ENCODE data around the gene HEYL.
"Not testable (repeated sequence)": the region's sequence is repeated elsewhere in the genome, so short reads cannot be mapped to it uniquely, and the experiment has no call there.

HEYL gene

DNA sequence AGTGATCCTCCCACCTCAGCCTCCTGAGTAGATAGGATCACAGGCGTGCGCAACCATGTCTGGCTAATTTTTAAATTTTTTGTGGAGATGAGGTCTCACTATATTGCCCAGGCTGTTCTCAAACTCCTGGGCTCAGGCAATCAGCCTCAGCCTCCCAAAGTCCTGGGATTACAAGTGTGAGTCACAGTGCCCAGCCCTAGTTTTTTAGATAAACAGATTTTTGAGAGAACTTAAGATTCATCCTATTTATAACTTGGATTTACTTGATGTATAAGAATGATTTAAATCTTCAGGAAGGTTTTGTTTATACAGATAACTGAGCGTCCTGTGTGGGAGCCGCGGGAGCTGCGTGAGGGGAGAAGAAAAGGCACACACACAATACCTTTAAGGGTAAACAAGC is 26.2 kb downstream of the HEYL start:
- TF ChIP-seq, protein P1, sequence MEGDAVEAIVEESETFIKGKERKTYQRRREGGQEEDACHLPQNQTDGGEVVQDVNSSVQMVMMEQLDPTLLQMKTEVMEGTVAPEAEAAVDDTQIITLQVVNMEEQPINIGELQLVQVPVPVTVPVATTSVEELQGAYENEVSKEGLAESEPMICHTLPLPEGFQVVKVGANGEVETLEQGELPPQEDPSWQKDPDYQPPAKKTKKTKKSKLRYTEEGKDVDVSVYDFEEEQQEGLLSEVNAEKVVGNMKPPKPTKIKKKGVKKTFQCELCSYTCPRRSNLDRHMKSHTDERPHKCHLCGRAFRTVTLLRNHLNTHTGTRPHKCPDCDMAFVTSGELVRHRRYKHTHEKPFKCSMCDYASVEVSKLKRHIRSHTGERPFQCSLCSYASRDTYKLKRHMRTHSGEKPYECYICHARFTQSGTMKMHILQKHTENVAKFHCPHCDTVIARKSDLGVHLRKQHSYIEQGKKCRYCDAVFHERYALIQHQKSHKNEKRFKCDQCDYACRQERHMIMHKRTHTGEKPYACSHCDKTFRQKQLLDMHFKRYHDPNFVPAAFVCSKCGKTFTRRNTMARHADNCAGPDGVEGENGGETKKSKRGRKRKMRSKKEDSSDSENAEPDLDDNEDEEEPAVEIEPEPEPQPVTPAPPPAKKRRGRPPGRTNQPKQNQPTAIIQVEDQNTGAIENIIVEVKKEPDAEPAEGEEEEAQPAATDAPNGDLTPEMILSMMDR (IDR thresholded peaks at IDR 0.05; ENCODE audit: low read depth, low read length) = no peak
- no peak for DNase-seq
- Histone ChIP-seq H3K27me3 (ENCODE audit: insufficient read depth, low read depth, severe bottlenecking) (no peaks in the 10 kb centered on the region), H3K4me3 (ENCODE audit: low read depth, low read length) (no peak overlapping the region), H3K9me3 (ENCODE audit: severe bottlenecking) (no peaks in the 10 kb centered on the region), H3K27ac (no peak overlapping the region), H3K36me3 (no peaks in the 10 kb centered on the region)

DNA sequence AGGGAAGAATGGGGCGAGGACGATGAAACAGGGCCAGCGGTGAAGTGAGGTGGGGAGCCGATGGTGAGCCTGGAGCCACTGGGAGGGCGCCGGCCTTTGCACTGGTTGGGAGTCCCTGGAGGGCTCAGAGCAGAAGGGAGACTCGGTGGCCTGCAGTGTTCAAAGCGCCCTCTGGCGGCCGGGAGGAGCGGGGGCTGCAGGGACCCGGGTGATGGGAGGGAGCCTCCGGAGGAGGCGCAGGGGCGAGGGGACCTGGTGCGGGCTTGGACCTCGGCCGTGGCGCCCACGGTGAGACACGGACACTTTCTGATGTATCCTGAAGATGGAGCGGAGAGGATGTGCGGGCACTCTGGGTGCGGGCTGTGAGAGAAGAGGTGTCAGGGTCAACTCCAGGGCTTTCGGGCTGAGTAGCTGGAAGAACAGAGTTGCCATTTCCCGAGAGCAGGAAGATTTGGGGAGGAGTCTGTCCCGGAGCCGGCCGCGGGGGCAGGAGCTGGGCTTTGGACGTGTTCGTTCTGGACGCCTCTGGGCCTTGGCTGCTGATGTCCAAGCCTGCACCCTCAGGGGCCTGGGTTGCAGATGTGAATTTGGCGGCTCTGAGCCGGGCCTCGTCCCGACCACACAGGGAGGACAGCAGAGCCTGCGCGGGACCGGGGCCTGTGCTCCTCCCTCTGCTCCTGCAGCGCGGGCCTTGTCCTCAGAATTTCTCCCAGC is 29.7 kb downstream of the HEYL start:
- Histone ChIP-seq H3K27ac (no peak overlapping the region), H3K36me3 (no peaks in the 10 kb centered on the region), H3K9me3 (ENCODE audit: severe bottlenecking) (no peaks in the 10 kb centered on the region), H3K27me3 (ENCODE audit: insufficient read depth, low read depth, severe bottlenecking) (no peaks in the 10 kb centered on the region), H3K4me3 (ENCODE audit: low read depth, low read length) (no peak overlapping the region)
- DNase-seq = peak; percentile 80
- TF ChIP-seq, protein P1 (IDR thresholded peaks at IDR 0.05; ENCODE audit: low read depth, low read length) = peak; percentile 89

DNA sequence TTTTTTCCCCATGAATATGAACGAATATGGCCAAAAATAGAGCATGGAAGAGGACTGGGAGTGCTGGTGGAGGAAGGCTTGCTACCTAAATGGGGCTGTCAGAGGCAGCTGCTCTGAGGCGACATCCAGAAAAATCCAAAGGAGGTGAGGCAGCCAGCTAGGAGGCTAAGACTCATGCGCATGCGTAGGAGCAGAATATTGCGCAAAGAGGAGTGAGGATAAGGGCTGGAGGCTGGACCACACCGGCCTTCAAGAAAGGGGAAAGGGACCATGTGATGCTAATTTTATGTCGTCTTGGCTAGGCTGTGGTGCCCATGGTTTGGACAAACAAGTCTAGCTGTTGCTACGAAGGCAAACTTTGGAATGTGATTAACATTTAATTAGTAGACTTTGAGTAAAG is 30.5 kb downstream of the HEYL start:
- no peaks in the 10 kb centered on the region for H3K9me3 ChIP-seq (ENCODE audit: severe bottlenecking)
- no peaks in the 10 kb centered on the region for H3K27me3 ChIP-seq (ENCODE audit: insufficient read depth, low read depth, severe bottlenecking)
- no peaks in the 10 kb centered on the region for H3K36me3 ChIP-seq
- no peak overlapping the region for H3K4me3 ChIP-seq (ENCODE audit: low read depth, low read length)
- TF ChIP-seq, protein P1 (IDR thresholded peaks at IDR 0.05; ENCODE audit: low read depth, low read length) = no peak
- no peak for DNase-seq
- no peak overlapping the region for H3K27ac ChIP-seq

DNA sequence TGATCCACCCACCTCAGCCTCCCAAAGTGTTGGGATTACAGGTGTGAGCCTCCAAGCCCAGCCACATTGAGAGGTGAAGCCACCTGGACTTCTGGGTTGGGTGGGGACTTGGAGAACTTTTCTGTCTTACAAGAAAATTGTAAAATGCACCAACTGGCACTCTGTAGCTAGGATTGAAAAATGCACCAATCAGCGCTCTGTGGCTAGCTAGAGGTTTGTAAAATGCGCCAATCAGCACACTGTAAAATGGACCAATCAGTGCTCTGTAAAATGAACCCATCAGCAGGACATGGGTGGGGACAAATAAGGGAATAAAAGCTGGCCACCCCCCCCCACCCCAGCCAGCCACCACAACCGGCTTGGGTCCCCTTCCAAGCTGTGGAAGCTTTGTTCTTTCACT is 35.8 kb downstream of the HEYL start:
- H3K4me3 ChIP-seq (ENCODE audit: low read depth, low read length); H3K27me3 ChIP-seq (ENCODE audit: insufficient read depth, low read depth, severe bottlenecking); H3K9me3 ChIP-seq (ENCODE audit: severe bottlenecking); H3K27ac ChIP-seq; DNase-seq; H3K36me3 ChIP-seq: not testable (repeated sequence)

DNA sequence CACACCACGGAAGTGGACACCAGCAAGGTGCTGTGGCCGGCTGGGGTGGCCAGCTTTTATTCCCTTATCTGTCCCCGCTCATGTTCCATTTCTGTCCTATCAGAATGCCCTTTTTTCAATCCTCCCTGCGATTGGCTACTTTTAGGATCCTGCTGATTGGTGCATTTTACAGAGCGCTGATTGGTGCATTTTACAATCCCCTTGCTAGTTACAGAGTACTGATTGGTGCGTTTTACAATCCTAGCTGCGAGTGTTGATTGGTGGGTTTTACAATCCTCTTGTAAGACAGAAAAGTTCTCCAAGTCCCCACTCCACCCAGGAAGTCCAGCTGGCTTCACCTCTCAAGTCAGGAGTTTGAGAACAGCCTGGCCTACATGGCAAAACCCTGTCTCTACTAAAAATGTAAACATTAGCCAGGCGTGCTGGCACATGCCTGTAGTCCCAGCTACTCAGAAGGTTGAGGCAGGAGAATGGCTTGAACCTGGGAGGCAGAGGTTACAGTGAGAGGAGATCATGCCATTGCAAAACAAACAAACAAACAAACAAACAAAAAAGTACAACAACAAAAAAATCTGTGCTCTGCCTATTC is 37.7 kb downstream of the HEYL start:
- not testable (repeated sequence) for H3K27me3 ChIP-seq (ENCODE audit: insufficient read depth, low read depth, severe bottlenecking); DNase-seq; H3K4me3 ChIP-seq (ENCODE audit: low read depth, low read length); H3K27ac ChIP-seq; H3K36me3 ChIP-seq; H3K9me3 ChIP-seq (ENCODE audit: severe bottlenecking)

DNA sequence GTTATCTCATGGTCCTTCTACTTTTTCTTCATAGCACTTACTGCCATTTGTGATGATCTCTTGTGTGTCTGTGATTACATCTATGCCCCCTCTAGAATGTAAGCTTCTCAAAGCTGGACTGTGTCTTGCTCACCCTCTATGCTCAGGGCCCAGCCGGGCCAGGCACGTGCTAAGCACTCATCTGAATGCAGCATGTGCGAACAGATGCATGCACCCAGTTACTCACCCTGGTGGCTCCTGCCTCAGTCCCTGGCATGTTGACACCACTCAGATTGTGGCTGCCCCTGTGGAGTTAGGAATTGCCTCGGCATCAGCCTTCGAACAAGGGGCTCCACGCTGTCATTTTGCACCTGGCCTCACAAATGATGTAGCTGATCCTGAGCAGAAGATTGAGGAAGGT is 43.3 kb downstream of the HEYL start:
- no peaks in the 10 kb centered on the region for H3K27me3 ChIP-seq (ENCODE audit: insufficient read depth, low read depth, severe bottlenecking)
- no peak overlapping the region for H3K4me3 ChIP-seq (ENCODE audit: low read depth, low read length)
- TF ChIP-seq, protein P1 (IDR thresholded peaks at IDR 0.05; ENCODE audit: low read depth, low read length) = no peak
- no peaks in the 10 kb centered on the region for H3K9me3 ChIP-seq (ENCODE audit: severe bottlenecking)
- DNase-seq = no peak
- H3K27ac ChIP-seq = no peak overlapping the region
- H3K36me3 ChIP-seq = no peaks in the 10 kb centered on the region

DNA sequence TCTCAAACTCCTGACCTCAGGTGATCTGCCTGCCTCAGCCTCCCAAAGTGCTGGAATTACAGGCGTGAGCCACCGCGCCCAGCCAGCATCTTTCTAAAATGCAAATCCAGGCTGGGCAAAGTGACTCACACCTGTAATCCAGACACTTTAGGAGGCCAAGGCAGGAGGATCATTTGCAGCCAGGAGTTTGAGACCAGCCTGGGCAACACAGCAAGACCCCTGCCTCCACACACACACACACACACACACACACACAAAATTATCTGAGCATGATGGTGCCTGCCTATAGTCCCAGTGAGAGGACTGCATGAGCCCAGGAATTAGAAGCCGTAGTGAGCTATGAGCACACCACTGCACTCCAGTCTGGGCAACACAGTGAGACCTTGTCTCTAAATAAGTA is 46.1 kb downstream of the HEYL start:
- Histone ChIP-seq H3K9me3 (ENCODE audit: severe bottlenecking) (no peaks in the 10 kb centered on the region), H3K27ac (no peak overlapping the region), H3K4me3 (ENCODE audit: low read depth, low read length) (no peak overlapping the region), H3K27me3 (ENCODE audit: insufficient read depth, low read depth, severe bottlenecking) (no peaks in the 10 kb centered on the region), H3K36me3 (no peaks in the 10 kb centered on the region)
- TF ChIP-seq, protein P1 (IDR thresholded peaks at IDR 0.05; ENCODE audit: low read depth, low read length) = no peak
- no peak for DNase-seq
